Uterus (tissue), 4 donors: ENCODE results near the gene ROM1. TPM values are rescaled to one million over a fixed set of nuclear protein-coding genes. Genes with fewer than 3 reads are reported as not detected.

Source experiments
- DNase-seq, 2 donors: peaks; one replicate each; pipeline ENCODE4 v3.0.0-alpha.2; 2019 to 2020
- H3K27ac ChIP-seq, 2 donors: fragments of 200-600 bp; sonication (generic); 1 replicate in 1 of 2; 2 replicates in 1 of 2; pipeline ENCODE4 v1.5.1; 2016 to 2018
- H3K27me3 ChIP-seq, 2 donors: fragments of 200-600 bp; sonication (generic); one replicate each; pipeline ENCODE4 v1.5.1; 2018 to 2019; ENCODE audit warnings: control low read depth in 1 of 2
- H3K36me3 ChIP-seq, 2 donors: fragments of 200-600 bp; sonication (generic); one replicate each; pipeline ENCODE4 v1.5.1; 2019; ENCODE audit warnings: control low read depth in 1 of 2
- H3K4me1 ChIP-seq, 2 donors: fragments of 200-600 bp; sonication (generic); one replicate each; pipeline ENCODE4 v1.5.1; 2018 to 2019; ENCODE audit warnings: control low read depth in 1 of 2
- H3K4me3 ChIP-seq, 2 donors: fragments of 200-600 bp; sonication (generic); 1 replicate in 1 of 2; 2 replicates in 1 of 2; pipeline ENCODE4 v1.5.1; 2018 to 2019; ENCODE audit warnings: mild to moderate bottlenecking in 1 of 2
- H3K9me3 ChIP-seq, 2 donors: fragments of 200-600 bp; sonication (generic); one replicate each; pipeline ENCODE4 v1.5.1; 2019; ENCODE audit warnings: control low read depth in 1 of 2
- CTCF ChIP-seq, 4 experiments: fragments of 200-600 bp in 2 of 4; fragments of 450-650 bp in 2 of 4; sonication (generic) in 2 of 4; IDR thresholded peaks; one replicate each; pipeline ENCODE4 v1.5.1; 2016 to 2019; ENCODE audit warnings: antibody characterized with exemption in 4 of 4, mild to moderate bottlenecking in 2 of 4, moderate library complexity in 1 of 4
- POLR2A ChIP-seq, 2 donors: fragments of 450-650 bp; IDR thresholded peaks; one replicate each; pipeline ENCODE4 v1.6.1; 2016; ENCODE audit warnings: antibody characterized with exemption in 2 of 2, mild to moderate bottlenecking in 1 of 2, moderate library complexity in 1 of 2
- intact Hi-C: fragments of 100-400 bp; cut with DNase I; formaldehyde crosslinking; loops from one replicate; pipeline ENCODE4 v1.15.1; 2023; ENCODE audit warnings: low total_unique reads
- total RNA-seq, 4 donors: library from RNA; depleted of rRNA in 3 of 4; stranded (reverse); fragments of >200 nt in 3 of 4; gene quantifications; one replicate each; pipeline versions ENCODE4 v1.1.0 to v1.2.4, GENCODE V29; 2014 to 2023
- donor health status: DM: yes; HTN: yes; CAD: no.

Gene ROM1
- total RNA-seq, 4 donors from 2014 or later = 0.77 to 11.9 (median 5.3) TPM; not detected in 1

GRCh38 chr11:62599901-62600300 is 13.2 kb upstream of the ROM1 start:
- intact Hi-C loops = no loop called here
- Histone ChIP-seq H3K36me3 (no peaks in the 10 kb centered on the region), H3K27me3 (no peaks in the 10 kb centered on the region), H3K27ac (peak overlapping the region; percentile 90 to 94), H3K9me3 (no peaks in the 10 kb centered on the region), H3K4me3 (peak overlapping the region in 1 of 2 donors; percentile 80), H3K4me1 (peaks cover 9 to 10% of the 10 kb centered on the region in 2 donors)
- TF ChIP-seq CTCF (IDR thresholded peaks at IDR 0.05) = no peak
- TF ChIP-seq POLR2A (IDR thresholded peaks at IDR 0.05) = no peak
- DNase-seq = no peak

- intact Hi-C loops = no loop called here
- Histone ChIP-seq H3K9me3 (no peaks in the 10 kb centered on the region), H3K27ac (peak overlapping the region; percentile 90 to 94), H3K36me3 (no peaks in the 10 kb centered on the region), H3K4me1 (peaks cover 9 to 10% of the 10 kb centered on the region in 2 donors), H3K4me3 (peak overlapping the region; percentile 58 to 80), H3K27me3 (no peaks in the 10 kb centered on the region)
- DNase-seq = no peak
- TF ChIP-seq CTCF (IDR thresholded peaks at IDR 0.05) = no peak
- no peak for TF ChIP-seq POLR2A (IDR thresholded peaks at IDR 0.05)
These were observed 12.5 kb upstream of the ROM1 start for GRCh38 chr11:62600367-62601121.

- Histone ChIP-seq H3K4me1 (peaks cover 9 to 10% of the 10 kb centered on the region in 2 donors), H3K27me3 (no peaks in the 10 kb centered on the region), H3K36me3 (no peaks in the 10 kb centered on the region), H3K27ac (peak overlapping the region; percentile 90 to 94), H3K4me3 (peak overlapping the region; percentile 58 to 80), H3K9me3 (no peaks in the 10 kb centered on the region)
- no peak for TF ChIP-seq CTCF (IDR thresholded peaks at IDR 0.05)
- DNase-seq = peak in 1 of 2 donors; percentile 63
- intact Hi-C loops = no loop called here
These were observed 12.0 kb upstream of the ROM1 start for GRCh38 chr11:62601122-62601371.

DNA sequence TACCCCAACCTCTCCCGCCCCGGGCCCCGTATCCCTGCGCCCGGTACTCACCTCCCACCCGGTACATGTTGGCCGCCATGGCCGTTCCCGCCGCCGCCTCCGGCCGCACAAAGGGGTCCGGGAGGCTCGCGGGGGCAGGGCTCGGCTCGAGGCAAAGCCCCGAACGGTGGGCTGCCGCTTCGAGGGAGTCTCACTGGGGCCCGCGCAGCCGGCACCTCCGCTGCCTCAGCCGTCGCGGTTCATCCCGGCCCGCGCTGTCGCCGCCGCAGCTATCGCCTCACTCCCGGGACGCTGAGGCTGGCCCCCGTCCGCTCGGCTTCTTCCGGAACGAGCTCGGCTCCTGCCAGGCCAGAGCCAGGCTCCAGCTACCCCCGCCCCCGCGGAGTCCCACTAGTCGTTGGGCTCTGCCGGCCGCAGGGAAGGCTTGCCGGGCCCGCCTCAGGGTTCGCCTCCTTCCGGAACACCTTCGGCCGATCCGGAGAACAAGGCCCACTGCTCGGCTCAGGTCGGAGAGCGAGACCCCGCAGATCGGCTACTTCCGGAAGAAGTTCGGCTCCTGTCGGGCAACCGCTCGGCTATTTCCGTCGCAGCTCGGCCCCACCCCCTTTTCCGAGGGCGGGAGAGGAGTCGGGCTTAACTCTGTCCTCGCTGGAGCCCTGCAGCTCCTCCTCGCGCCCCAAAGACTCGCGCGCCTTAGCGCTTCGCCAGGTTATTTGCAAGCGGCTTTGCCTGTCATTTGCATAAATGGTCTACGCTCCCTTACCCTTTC is 11.5 kb upstream of the ROM1 start, which contains the start of gene MTA2:
Gene MTA2 (minus strand): TSS at position 494 of the 769 bp plus-strand sequence. CDS start 415 bp downstream, at position 79.
- H3K4me1 ChIP-seq = peaks cover 9 to 10% of the 10 kb centered on the region in 2 donors
- H3K27me3 ChIP-seq = no peaks in the 10 kb centered on the region
- H3K36me3 ChIP-seq = no peaks in the 10 kb centered on the region
- TF ChIP-seq CTCF (IDR thresholded peaks at IDR 0.05) = no peak
- TF ChIP-seq POLR2A (IDR thresholded peaks at IDR 0.05) = peak in 1 of 2 donors; percentile 59
- intact Hi-C loops = no loop called here
- DNase-seq = peak; percentile 98 to 99
- no peaks in the 10 kb centered on the region for H3K9me3 ChIP-seq
- H3K27ac ChIP-seq = peak within 1 kb of the TSS; percentile 90 to 94
- H3K4me3 ChIP-seq = peak within 1 kb of the TSS; percentile 58 to 80
